H1 (cell line): ENCODE results near the gene GAB2. TPM values are rescaled to one million over a fixed set of nuclear protein-coding genes. Genes with fewer than 3 reads are reported as not detected.

Source experiments
- CTCF ChIA-PET: fragments of 300-600 bp; sonication (Branson Sonifier 250); formaldehyde crosslinking; loops from one replicate; lab custom pipeline; 2021; ENCODE audit not compliant: partially characterized antibody; lab: Charles Lee
- POLR2A ChIA-PET: fragments of 300-600 bp; sonication (Branson Sonifier 250); formaldehyde crosslinking; loops from one replicate; lab custom pipeline; 2021; ENCODE audit warnings: inconsistent platforms; ENCODE audit not compliant: partially characterized antibody; lab: Charles Lee
- DNase-seq, 2 experiments: peaks; one replicate each; pipeline versions ENCODE4 v3.0.0 to v3.0.0-alpha.2; 2010 to 2022; ENCODE audit warnings: low spot score in 2 of 2, low read depth in 1 of 2, mixed read lengths in 1 of 2
- FAIRE-seq: peaks from 2 replicates; lab custom pipeline; 2011; peaks lifted over from hg19 to GRCh38; lab: Jason Lieb, UNC
- H2AFZ ChIP-seq: 2 replicates; pipeline ENCODE4 v1.8.1; 2012; ENCODE audit warnings: low read length, inconsistent platforms
- H2AK5ac ChIP-seq: 2 replicates; pipeline ENCODE4 v1.6.1; 2013; ENCODE audit warnings: low read depth, low read length
- H2BK120ac ChIP-seq: replicated peaks from 2 replicates; pipeline ENCODE3; 2013; ENCODE audit warnings: low read depth, low read length, inconsistent platforms
- H2BK12ac ChIP-seq: 2 replicates; pipeline ENCODE4 v1.6.1; 2013; ENCODE audit warnings: low read depth, low read length
- H2BK15ac ChIP-seq: 2 replicates; pipeline ENCODE4 v1.6.1; 2013; ENCODE audit warnings: low read length
- H2BK20ac ChIP-seq: 2 replicates; pipeline ENCODE4 v1.6.1; 2013; ENCODE audit warnings: low read length
- H2BK5ac ChIP-seq: 2 replicates; pipeline ENCODE4 v1.6.1; 2013; ENCODE audit warnings: low read depth, low read length
- H3K14ac ChIP-seq: 2 replicates; pipeline ENCODE4 v1.6.1; 2013; ENCODE audit warnings: inconsistent platforms; ENCODE audit not compliant: insufficient read length
- H3K18ac ChIP-seq: 2 replicates; pipeline ENCODE4 v1.6.1; 2013; ENCODE audit warnings: low read length; ENCODE audit errors: extremely low read depth
- H3K23ac ChIP-seq: 2 replicates; pipeline ENCODE4 v1.6.1; 2013; ENCODE audit warnings: inconsistent platforms; ENCODE audit not compliant: insufficient read length
- H3K23me2 ChIP-seq: 2 replicates; pipeline ENCODE4 v1.6.1; 2013; ENCODE audit warnings: low read depth, low read length
- H3K27ac ChIP-seq: 2 replicates; pipeline ENCODE4 v1.6.1; 2011; ENCODE audit warnings: low read depth, low read length, inconsistent platforms
- H3K27me3 ChIP-seq, 4 experiments: replicated peaks in 1 of 4; 1 replicate in 1 of 4; 2 replicates in 3 of 4; pipeline versions ENCODE4 v1.6.1 to v1.8.1; 2011 to 2013; ENCODE audit warnings: low read length in 3 of 4, mild to moderate bottlenecking in 3 of 4, inconsistent platforms in 2 of 4, mixed read lengths in 2 of 4, moderate library complexity in 1 of 4; ENCODE audit not compliant: control insufficient read depth in 3 of 4, insufficient read depth in 3 of 4; ENCODE audit errors: extremely low read depth in 1 of 4
- H3K36me3 ChIP-seq, 4 experiments: 2 replicates each; pipeline versions ENCODE4 v1.6.1 to v1.8.1; 2011 to 2013; ENCODE audit warnings: mild to moderate bottlenecking in 4 of 4, low read length in 3 of 4, moderate library complexity in 2 of 4, control low read depth in 1 of 4, inconsistent platforms in 1 of 4; ENCODE audit not compliant: insufficient read depth in 4 of 4, control insufficient read depth in 2 of 4
- H3K4ac ChIP-seq: replicated peaks from 2 replicates; pipeline ENCODE3; 2013; ENCODE audit warnings: low read length, low read depth, mixed read lengths, inconsistent platforms; ENCODE audit not compliant: insufficient read length
- H3K4me1 ChIP-seq, 4 experiments: replicated peaks in 1 of 4; 1 replicate in 1 of 4; 2 replicates in 3 of 4; pipeline versions ENCODE4 v1.6.1 to v1.8.1; 2011 to 2013; ENCODE audit warnings: low read length in 3 of 4, inconsistent platforms in 2 of 4, mixed read lengths in 1 of 4; ENCODE audit not compliant: insufficient read depth in 4 of 4, control insufficient read depth in 3 of 4
- H3K4me2 ChIP-seq, 2 experiments: 2 replicates each; pipeline versions ENCODE4 v1.6.1 to v1.8.1; 2011 to 2013; ENCODE audit warnings: low read depth in 2 of 2, low read length in 2 of 2, control low read depth in 1 of 2, inconsistent platforms in 1 of 2, mild to moderate bottlenecking in 1 of 2; ENCODE audit not compliant: insufficient read depth in 1 of 2
- H3K4me3 ChIP-seq, 4 experiments: fragments of 200-600, 300-600 bp in 1 of 4; sonication (generic), shearing (Covaris generic), sonication (Bioruptor Twin) in 1 of 4; 2 replicates each; pipeline versions ENCODE4 v1.5.1 to v1.8.1; 2011 to 2016; ENCODE audit warnings: low read length in 4 of 4, low read depth in 3 of 4, control low read depth in 2 of 4, inconsistent platforms in 2 of 4, mild to moderate bottlenecking in 2 of 4, mixed read lengths in 1 of 4, moderate library complexity in 1 of 4; ENCODE audit not compliant: insufficient read depth in 2 of 4; ENCODE audit errors: extremely low read depth in 1 of 4
- H3K56ac ChIP-seq: replicated peaks from 2 replicates; pipeline ENCODE3; 2013; ENCODE audit warnings: low read depth, mild to moderate bottlenecking, mixed read lengths, low read length, inconsistent platforms; ENCODE audit not compliant: insufficient read length
- H3K79me1 ChIP-seq: 2 replicates; pipeline ENCODE4 v1.6.1; 2013; ENCODE audit warnings: low read depth, low read length, control low read depth
- H3K79me2 ChIP-seq, 2 experiments: 2 replicates each; pipeline versions ENCODE4 v1.6.1 to v1.8.1; 2012 to 2013; ENCODE audit warnings: low read length in 2 of 2, mild to moderate bottlenecking in 2 of 2, inconsistent platforms in 1 of 2; ENCODE audit not compliant: insufficient read depth in 2 of 2, control insufficient read depth in 1 of 2
- H3K9ac ChIP-seq, 4 experiments: replicated peaks in 1 of 4; 1 replicate in 1 of 4; 2 replicates in 3 of 4; pipeline versions ENCODE4 v1.6.1 to v1.8.1; 2011 to 2013; ENCODE audit warnings: low read depth in 3 of 4, low read length in 3 of 4, control low read depth in 2 of 4, mild to moderate bottlenecking in 2 of 4, moderate library complexity in 2 of 4, inconsistent platforms in 1 of 4; ENCODE audit errors: extremely low read depth in 1 of 4
- H3K9me3 ChIP-seq, 2 experiments: 2 replicates each; pipeline versions ENCODE4 v1.6.1 to v1.8.1; 2012 to 2013; ENCODE audit warnings: mild to moderate bottlenecking in 2 of 2, moderate library complexity in 2 of 2, control low read depth in 1 of 2, inconsistent platforms in 1 of 2, low read depth in 1 of 2, low read length in 1 of 2, mixed read lengths in 1 of 2; ENCODE audit not compliant: insufficient read depth in 2 of 2
- H4K20me1 ChIP-seq, 2 experiments: replicated peaks in 1 of 2; 2 replicates each; pipeline versions ENCODE3 to v1.8.1; 2011 to 2013; ENCODE audit warnings: inconsistent platforms in 2 of 2, low read length in 2 of 2, mild to moderate bottlenecking in 1 of 2; ENCODE audit not compliant: insufficient read depth in 2 of 2, control insufficient read depth in 1 of 2
- H4K5ac ChIP-seq: 2 replicates; pipeline ENCODE4 v1.6.1; 2013; ENCODE audit warnings: low read length, low read depth, mixed read lengths, inconsistent platforms; ENCODE audit not compliant: insufficient read length
- H4K8ac ChIP-seq: 2 replicates; pipeline ENCODE4 v1.8.0; 2013; ENCODE audit warnings: mild to moderate bottlenecking, moderate library complexity, low read length, inconsistent platforms; ENCODE audit not compliant: insufficient read depth; ENCODE audit errors: extremely low read depth
- H4K91ac ChIP-seq: replicated peaks from 2 replicates; pipeline ENCODE3; 2013; ENCODE audit warnings: low read length, mixed read lengths, inconsistent platforms; ENCODE audit not compliant: insufficient read length
- BCL11A ChIP-seq, 2 experiments: IDR thresholded peaks; one replicate each; pipeline ENCODE4 v1.6.1; 2011; ENCODE audit warnings: low read depth in 2 of 2, low read length in 2 of 2, mild to moderate bottlenecking in 2 of 2
- HDAC2 ChIP-seq, 2 experiments: fragments of 300-600 bp in 1 of 2; sonication (generic) in 1 of 2; IDR thresholded peaks; 2 replicates each; pipeline ENCODE4 v1.6.1; 2011 to 2012; ENCODE audit warnings: low read depth in 2 of 2, low read length in 2 of 2, mild to moderate bottlenecking in 2 of 2, moderate library complexity in 2 of 2, borderline replicate concordance in 1 of 2, inconsistent platforms in 1 of 2
- RFX5 ChIP-seq: IDR thresholded peaks from 2 replicates; pipeline ENCODE4 v1.6.1; 2011; ENCODE audit warnings: low read depth, low read length, improper control_type of control experiment, borderline replicate concordance
- SIN3A ChIP-seq, 2 experiments: IDR thresholded peaks in 1 of 2; conservative IDR thresholded peaks in 1 of 2; 2 replicates each; pipeline ENCODE4 v1.6.1; 2011 to 2012; ENCODE audit warnings: low read length in 2 of 2, improper control_type of control experiment in 1 of 2, low read depth in 1 of 2, mild to moderate bottlenecking in 1 of 2
- SIX5 ChIP-seq: IDR thresholded peaks from 2 replicates; pipeline ENCODE4 v1.6.1; 2011; ENCODE audit warnings: mild to moderate bottlenecking, low read depth, low read length
- TAF7 ChIP-seq: optimal IDR thresholded peaks from 2 replicates; pipeline ENCODE3; 2011; ENCODE audit warnings: low read depth, mild to moderate bottlenecking, inconsistent platforms, low read length, moderate library complexity, borderline replicate concordance
- ZNF274 ChIP-seq: IDR thresholded peaks from 2 replicates; pipeline ENCODE4 v1.7.0; 2012; ENCODE audit warnings: low read length, borderline replicate concordance; ENCODE audit errors: extremely low read depth
- WGBS, 2 experiments: shearing (Covaris generic) in 1 of 2; methylation state at CpG; one replicate each; pipeline versions ENCODE4 v1.1.6 to v1.1.7; 2013 to 2015; ENCODE audit warnings: low lambda C conversion rate in 2 of 2, mixed read lengths in 2 of 2, inconsistent platforms in 1 of 2, low coverage in 1 of 2, missing lambda C conversion rate in 1 of 2; ENCODE audit not compliant: insufficient replicate concordance in 2 of 2, insufficient coverage in 1 of 2, insufficient read length in 1 of 2; ENCODE audit errors: extremely low coverage in 1 of 2, missing lambda C conversion rate in 1 of 2; 5-methylcytosine and 5-hydroxymethylcytosine counted together
- polyA plus RNA-seq, 7 experiments: library from polyadenylated mRNA; depleted of rRNA in 3 of 7; stranded (reverse) in 5 of 7; unstranded in 2 of 7; fragments of >200 nt in 5 of 7; fragments of 200-250 nt in 2 of 7; gene quantifications; 1 replicate in 5 of 7; 2 replicates in 1 of 7; 4 replicates in 1 of 7; pipeline versions ENCODE4 v1.2.1 to v1.2.3, GENCODE V29; 2011 to 2013; ENCODE audit warnings: missing spikeins in 2 of 7, mixed read lengths in 2 of 7
- total RNA-seq: library from RNA; stranded (reverse); fragmentation: NEBNext Ultra II Directional; extraction: Animal tissue kit (Norgen Biotek cat#: 25700); gene quantifications from 2 replicates; pipeline ENCODE4 v1.2.1, GENCODE V29; 2021

Gene GAB2
- total and polyA plus RNA-seq, 2 of the 8 experiments (the other 6 are each of a cell fraction or from before 2014, with no cell fraction given), result 6.3 to 14.0 TPM

DNA sequence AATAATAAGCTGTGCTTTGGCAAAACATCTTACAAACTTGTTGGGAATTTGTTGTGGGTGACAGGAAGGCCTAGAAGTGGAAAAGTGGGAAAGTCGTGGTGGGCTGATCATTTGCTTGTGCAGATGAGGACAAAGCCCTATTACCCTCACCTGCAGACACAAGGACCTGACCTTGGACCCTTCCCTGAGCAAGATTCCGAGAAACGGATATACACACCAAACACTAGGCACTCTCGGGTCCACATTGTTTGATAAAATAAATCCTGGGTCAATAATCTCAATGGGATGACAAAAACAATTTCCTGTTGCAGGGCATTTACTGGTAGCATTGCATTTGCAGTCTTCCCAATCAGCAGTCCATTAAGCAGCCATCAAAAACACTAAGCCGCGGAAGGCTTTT, 89.7 kb downstream of the GAB2 start:
- Histone ChIP-seq H4K91ac (no peak overlapping the region), H3K27me3 (no peaks in the 10 kb centered on the region), H3K23ac (no peak overlapping the region), H3K9me3 (no peaks in the 10 kb centered on the region), H3K23me2 (no peaks in the 10 kb centered on the region), H2AK5ac (no peak overlapping the region), H3K56ac (no peak overlapping the region), H3K36me3 (no peaks in the 10 kb centered on the region), H3K4me2 (no peak overlapping the region), H3K18ac (no peak overlapping the region), H3K4me1 (no peaks in the 10 kb centered on the region), H2BK15ac (no peak overlapping the region), H4K20me1 (no peaks in the 10 kb centered on the region), H2BK120ac (no peak overlapping the region), H2AFZ (no peak overlapping the region), H3K79me2 (no peaks in the 10 kb centered on the region), H3K79me1 (no peaks in the 10 kb centered on the region), H4K5ac (no peak overlapping the region), H3K9ac (no peak overlapping the region), H4K8ac (no peak overlapping the region), H3K14ac (no peak overlapping the region), H2BK5ac (no peak overlapping the region), H3K4me3 (no peak overlapping the region), H3K27ac (no peak overlapping the region), H3K4ac (no peak overlapping the region), H2BK20ac (no peak overlapping the region), H2BK12ac (no peak overlapping the region)
- no peak for FAIRE-seq
- CTCF ChIA-PET, result no interaction called here
- DNase-seq, result no peak
- WGBS, 2 experiments, result 94% methylated on average over 6 of the region's 6 CpGs; no CpG with 5 or more reads in 1 of the 2 experiments
- POLR2A ChIA-PET, result no interaction called here
- TF ChIP-seq RFX5, result no peak
- TF ChIP-seq BCL11A (IDR thresholded peaks at IDR 0.05; ENCODE audit: low read depth in 2 of 2, low read length in 2 of 2), result no peak
- TF ChIP-seq TAF7, result no peak
- TF ChIP-seq SIN3A (conservative IDR thresholded peaks at IDR 0.05 in 1 of 2, IDR thresholded peaks at IDR 0.05 in 1 of 2; ENCODE audit: low read depth in 1 of 2, low read length in 2 of 2), result no peak
- no peak for TF ChIP-seq ZNF274
- no peak for TF ChIP-seq SIX5
- no peak for TF ChIP-seq HDAC2 (IDR thresholded peaks at IDR 0.05; ENCODE audit: borderline replicate concordance in 1 of 2, low read depth in 2 of 2, low read length in 2 of 2)
